Measurements from ENCODE around the gene FAM110C. TPM values are rescaled to one million over a fixed set of nuclear protein-coding genes. Genes with fewer than 3 reads are reported as not detected.

Gene FAM110C
- total RNA-seq, 1 experiment from 2014 or later = 10.3 TPM

GRCh38 chr2:42788-43187 is 3.5 kb downstream of the FAM110C start:
- H3K27me3 Mint-ChIP-seq (ENCODE audit: insufficient read depth, unreplicated experiment) = no peaks in the 10 kb centered on the region
- CTCF ChIA-PET = interaction anchor here (0.7 to 4.4 kb wide), 6 partner anchors 24 to 135 kb away, joined by 3 to 54 read pairs (median 6); no protein-coding TSS in a partner anchor
- no TSS peak for BruUV-seq (replicated peaks)
- no peak overlapping the region for H3K27ac Mint-ChIP-seq (ENCODE audit: low read depth, unreplicated experiment)
- H3K4me1 Mint-ChIP-seq (ENCODE audit: insufficient read depth, unreplicated experiment) = peaks cover 28% of the 10 kb centered on the region
- no peak for DNase-seq (ENCODE audit: unreplicated experiment)
- intact Hi-C loops (cut with micrococcal nuclease) = no loop called here
- no peaks in the 10 kb centered on the region for H3K9me3 Mint-ChIP-seq (ENCODE audit: unreplicated experiment)
- POLR2A ChIA-PET = interaction anchor here (0.7 to 7.1 kb wide), 4 partner anchors 8 to 221 kb away, joined by 3 to 89 read pairs (median 46); no protein-coding TSS in a partner anchor
- H3K36me3 Mint-ChIP-seq (ENCODE audit: insufficient read depth, unreplicated experiment) = peaks cover 24% of the 10 kb centered on the region
- TF ChIP-seq, protein P1, sequence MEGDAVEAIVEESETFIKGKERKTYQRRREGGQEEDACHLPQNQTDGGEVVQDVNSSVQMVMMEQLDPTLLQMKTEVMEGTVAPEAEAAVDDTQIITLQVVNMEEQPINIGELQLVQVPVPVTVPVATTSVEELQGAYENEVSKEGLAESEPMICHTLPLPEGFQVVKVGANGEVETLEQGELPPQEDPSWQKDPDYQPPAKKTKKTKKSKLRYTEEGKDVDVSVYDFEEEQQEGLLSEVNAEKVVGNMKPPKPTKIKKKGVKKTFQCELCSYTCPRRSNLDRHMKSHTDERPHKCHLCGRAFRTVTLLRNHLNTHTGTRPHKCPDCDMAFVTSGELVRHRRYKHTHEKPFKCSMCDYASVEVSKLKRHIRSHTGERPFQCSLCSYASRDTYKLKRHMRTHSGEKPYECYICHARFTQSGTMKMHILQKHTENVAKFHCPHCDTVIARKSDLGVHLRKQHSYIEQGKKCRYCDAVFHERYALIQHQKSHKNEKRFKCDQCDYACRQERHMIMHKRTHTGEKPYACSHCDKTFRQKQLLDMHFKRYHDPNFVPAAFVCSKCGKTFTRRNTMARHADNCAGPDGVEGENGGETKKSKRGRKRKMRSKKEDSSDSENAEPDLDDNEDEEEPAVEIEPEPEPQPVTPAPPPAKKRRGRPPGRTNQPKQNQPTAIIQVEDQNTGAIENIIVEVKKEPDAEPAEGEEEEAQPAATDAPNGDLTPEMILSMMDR (IDR thresholded peaks at IDR 0.05; ENCODE audit: unreplicated experiment) = no peak
- H3K4me3 Mint-ChIP-seq (ENCODE audit: unreplicated experiment) = no peak overlapping the region

GRCh38 chr2:40465-40864 is 5.8 kb downstream of the FAM110C start:
- TF ChIP-seq, protein P1 (IDR thresholded peaks at IDR 0.05; ENCODE audit: unreplicated experiment) = no peak
- CTCF ChIA-PET = interaction anchor here (1.1 kb wide), 1 partner anchor 8 kb away, joined by 3 read pairs; no protein-coding TSS in a partner anchor
- Mint-ChIP-seq H3K27ac (ENCODE audit: low read depth, unreplicated experiment) (no peak overlapping the region), H3K27me3 (ENCODE audit: insufficient read depth, unreplicated experiment) (no peaks in the 10 kb centered on the region), H3K4me3 (ENCODE audit: unreplicated experiment) (no peak overlapping the region), H3K36me3 (ENCODE audit: insufficient read depth, unreplicated experiment) (peaks cover 24% of the 10 kb centered on the region), H3K9me3 (ENCODE audit: unreplicated experiment) (no peaks in the 10 kb centered on the region), H3K4me1 (ENCODE audit: insufficient read depth, unreplicated experiment) (peaks cover 29% of the 10 kb centered on the region)
- DNase-seq (ENCODE audit: unreplicated experiment) = peak; percentile 37
- POLR2A ChIA-PET = interaction anchor here (1.0 kb wide), 1 partner anchor 31 kb away, joined by 3 read pairs; no protein-coding TSS in a partner anchor
- BruUV-seq (replicated peaks) = no TSS peak
- intact Hi-C loops (cut with micrococcal nuclease) = no loop called here

DNA sequence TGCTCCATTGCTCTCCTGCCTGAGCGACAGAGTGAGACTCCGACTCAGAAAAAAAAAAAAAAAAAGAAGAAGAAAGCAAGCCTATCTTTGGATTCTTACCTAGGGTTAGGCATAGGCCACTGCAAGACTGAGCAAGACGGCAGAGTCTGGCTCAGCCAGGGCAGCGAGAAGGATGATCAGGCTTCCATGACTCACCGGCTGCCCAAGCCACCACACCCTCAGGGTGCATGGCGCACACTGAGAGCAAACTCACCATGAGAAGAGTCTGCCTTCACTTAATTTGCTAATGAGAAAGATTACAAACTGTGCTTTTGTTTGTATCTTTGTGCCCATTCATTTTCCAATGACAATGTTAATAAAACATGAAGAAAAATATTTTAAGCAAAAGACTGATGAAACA is 8.2 kb downstream of the FAM110C start:
- no TSS peak for BruUV-seq (replicated peaks)
- no peaks in the 10 kb centered on the region for H3K27me3 Mint-ChIP-seq (ENCODE audit: insufficient read depth, unreplicated experiment)

DNA sequence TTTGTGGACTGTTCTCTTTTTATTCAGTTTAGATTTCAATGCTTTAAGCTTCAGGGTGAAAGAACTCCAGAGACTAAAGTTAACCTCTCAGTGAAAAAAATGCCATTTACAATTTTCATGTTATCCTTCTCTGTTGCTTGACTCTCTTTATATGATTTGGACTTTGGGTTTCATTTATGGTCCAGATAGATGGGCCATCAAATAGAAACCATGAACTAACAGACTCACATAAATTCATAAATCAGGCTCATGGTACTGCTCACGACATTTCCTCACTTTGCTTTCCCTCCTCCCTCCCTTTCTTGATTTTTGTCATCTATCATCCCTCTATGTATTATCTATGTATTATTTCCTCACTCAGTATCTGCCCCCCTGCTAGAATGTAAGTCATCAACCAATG is 10.0 kb downstream of the FAM110C start:
- POLR2A ChIA-PET = interaction anchor here (0.8 to 5.9 kb wide), 6 partner anchors 8 to 37 kb away, joined by 3 to 89 read pairs (median 4); partner anchors contain the start of gene FAM110C
- peak overlapping the region; percentile 27 for H3K27ac Mint-ChIP-seq (ENCODE audit: low read depth, unreplicated experiment)
- BruUV-seq (replicated peaks) = no TSS peak
- no peak for DNase-seq (ENCODE audit: unreplicated experiment)
- H3K4me1 Mint-ChIP-seq (ENCODE audit: insufficient read depth, unreplicated experiment) = peaks cover 27% of the 10 kb centered on the region
- TF ChIP-seq, protein P1 (IDR thresholded peaks at IDR 0.05; ENCODE audit: unreplicated experiment) = no peak
- intact Hi-C loops (cut with micrococcal nuclease) = no loop called here
- CTCF ChIA-PET = interaction anchor here (0.6 to 1.5 kb wide), 6 partner anchors 9 to 105 kb away, joined by 3 to 8 read pairs (median 4); no protein-coding TSS in a partner anchor
- no peak overlapping the region for H3K4me3 Mint-ChIP-seq (ENCODE audit: unreplicated experiment)
- H3K36me3 Mint-ChIP-seq (ENCODE audit: insufficient read depth, unreplicated experiment) = peaks cover 11% of the 10 kb centered on the region
- H3K9me3 Mint-ChIP-seq (ENCODE audit: unreplicated experiment) = no peaks in the 10 kb centered on the region
- H3K27me3 Mint-ChIP-seq (ENCODE audit: insufficient read depth, unreplicated experiment) = no peaks in the 10 kb centered on the region

More for the DNA sequence above, 8.2 kb downstream of the FAM110C start:
- POLR2A ChIA-PET = interaction anchor here (1.2 to 5.9 kb wide), 5 partner anchors 6 to 139 kb away, joined by 3 to 89 read pairs (median 4); partner anchors contain the start of gene FAM110C
- intact Hi-C loops (cut with micrococcal nuclease) = no loop called here
- TF ChIP-seq, protein P1 (IDR thresholded peaks at IDR 0.05; ENCODE audit: unreplicated experiment) = no peak
- CTCF ChIA-PET = interaction anchor here (1.0 to 1.5 kb wide), 3 partner anchors 19 to 33 kb away, joined by 3 to 9 read pairs (median 5); no protein-coding TSS in a partner anchor
- H3K36me3 Mint-ChIP-seq (ENCODE audit: insufficient read depth, unreplicated experiment) = peaks cover 24% of the 10 kb centered on the region
- DNase-seq (ENCODE audit: unreplicated experiment) = peak; percentile 90
- H3K27ac Mint-ChIP-seq (ENCODE audit: low read depth, unreplicated experiment) = peak overlapping the region; percentile 80
- H3K9me3 Mint-ChIP-seq (ENCODE audit: unreplicated experiment) = no peaks in the 10 kb centered on the region
- peaks cover 27% of the 10 kb centered on the region for H3K4me1 Mint-ChIP-seq (ENCODE audit: insufficient read depth, unreplicated experiment)
- H3K4me3 Mint-ChIP-seq (ENCODE audit: unreplicated experiment) = peak overlapping the region; percentile 38

All from MCF 10A (cell line).